ENCODE data around the gene PSMD10.

GRCh38 chrX:108088511-108088910 is 2.8 kb downstream of the PSMD10 start:
- TF ChIP-seq EZH2phosphoT487 (IDR thresholded peaks at IDR 0.05; ENCODE audit: insufficient read depth, low read depth): no peak
- TF ChIP-seq EZH2 (IDR thresholded peaks at IDR 0.05; ENCODE audit: insufficient read depth, poor library complexity, severe bottlenecking): no peak

Data from GM23248 (cell line).